SKM-1 (cell line): ENCODE measurements around the gene SEC14L5.
A peak's percentile ranks its signal among the peaks of the same experiment; 100 is the strongest.

Experiments used
- DNase-seq: peaks from one replicate; lab custom pipeline; 2025; ENCODE audit not compliant: unreplicated experiment; lab: John Stamatoyannopoulos, UW

Gene SEC14L5

DNA sequence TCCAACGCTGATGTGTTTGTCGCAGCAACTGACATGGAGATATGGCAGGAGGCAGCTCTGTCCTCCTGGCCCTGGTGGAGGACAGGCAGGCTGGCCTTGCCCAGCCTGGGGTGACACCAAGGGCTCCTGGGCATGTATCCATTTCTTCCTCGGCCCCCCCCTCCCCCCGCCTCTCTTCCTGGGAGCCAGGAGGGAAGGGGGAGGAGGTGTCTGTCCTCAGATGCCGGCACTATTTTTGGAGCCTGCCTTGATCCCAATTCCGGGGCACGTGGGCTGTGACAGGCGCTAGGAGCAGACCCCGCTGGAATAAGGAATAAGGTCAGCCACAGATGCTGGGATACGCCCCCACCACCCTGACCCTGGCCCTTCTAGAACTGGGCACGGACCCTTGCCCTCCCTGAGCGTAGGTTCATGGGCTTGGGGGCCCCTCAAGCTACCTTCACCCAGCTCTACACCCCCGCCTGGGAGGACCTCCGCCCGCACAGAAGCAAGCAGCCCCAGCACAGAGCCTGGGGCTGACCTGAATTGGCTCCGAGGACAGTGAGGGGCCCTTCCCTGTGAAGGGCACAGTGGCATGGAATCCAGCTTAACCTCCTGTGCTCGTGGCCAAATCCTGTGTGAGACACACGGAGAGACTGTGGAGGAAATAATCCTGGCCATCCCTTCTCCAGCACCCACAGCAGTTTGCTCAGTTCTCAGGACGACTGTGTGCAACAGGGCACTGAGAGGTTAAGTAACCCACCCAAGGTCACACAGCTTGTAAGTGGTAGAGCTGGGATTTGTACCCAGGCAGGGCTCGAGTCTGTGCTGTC lies 24.1 kb downstream of the SEC14L5 start:
- no peak for DNase-seq

DNA sequence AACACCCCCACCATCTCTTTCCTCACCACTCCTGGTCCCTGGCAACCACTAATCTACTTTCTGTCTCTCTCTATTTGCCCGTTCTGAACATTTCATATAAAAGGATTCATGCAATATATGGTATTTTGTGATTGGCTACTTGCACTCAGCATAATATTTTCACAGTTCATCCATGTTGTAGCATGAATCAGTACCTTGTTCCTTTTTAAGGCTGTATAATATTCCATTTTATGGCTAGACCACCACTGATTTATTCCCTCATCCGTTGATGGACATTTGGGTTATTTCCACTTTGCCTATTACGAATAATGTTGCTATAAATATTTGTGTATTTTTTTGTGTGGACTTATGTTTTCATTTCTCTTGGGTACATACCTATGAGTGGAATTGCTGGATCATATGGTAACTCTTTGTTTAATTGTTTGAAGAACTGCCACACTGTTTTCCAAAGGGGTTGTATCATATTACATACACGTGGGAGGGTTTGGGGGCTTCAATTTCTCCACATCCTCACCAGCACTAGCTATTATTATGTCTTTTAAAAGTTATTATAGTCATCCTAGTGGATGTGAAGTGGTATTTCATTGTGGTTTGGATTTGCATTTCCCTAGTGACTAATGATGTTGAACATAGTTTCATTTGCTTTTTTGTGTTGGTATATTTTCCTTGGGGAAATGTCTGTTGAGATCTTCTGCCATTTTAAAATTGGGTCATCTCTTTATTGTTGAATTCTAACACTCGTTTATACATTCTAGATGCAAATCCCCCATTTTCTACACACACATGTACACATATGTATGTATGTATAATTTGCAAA lies 26.3 kb downstream of the SEC14L5 start:
- DNase-seq: no peak

DNA sequence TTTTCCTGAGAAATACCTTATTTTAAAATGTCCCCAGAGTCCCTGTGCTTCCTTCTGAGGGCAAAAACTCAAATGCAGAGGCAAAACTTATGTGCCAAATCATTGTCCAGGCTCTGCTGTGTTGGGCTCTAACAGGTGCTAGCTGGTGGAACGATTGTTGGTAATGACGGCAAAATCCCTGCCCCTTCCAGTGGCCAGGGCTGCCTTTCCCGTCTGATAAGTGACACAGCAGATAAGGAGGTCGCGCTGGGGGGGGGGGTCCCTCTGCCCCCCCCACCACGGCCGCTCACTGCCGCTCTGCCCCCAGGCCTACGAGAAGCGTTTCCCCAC lies 29.1 kb downstream of the SEC14L5 start:
- no peak for DNase-seq

DNA sequence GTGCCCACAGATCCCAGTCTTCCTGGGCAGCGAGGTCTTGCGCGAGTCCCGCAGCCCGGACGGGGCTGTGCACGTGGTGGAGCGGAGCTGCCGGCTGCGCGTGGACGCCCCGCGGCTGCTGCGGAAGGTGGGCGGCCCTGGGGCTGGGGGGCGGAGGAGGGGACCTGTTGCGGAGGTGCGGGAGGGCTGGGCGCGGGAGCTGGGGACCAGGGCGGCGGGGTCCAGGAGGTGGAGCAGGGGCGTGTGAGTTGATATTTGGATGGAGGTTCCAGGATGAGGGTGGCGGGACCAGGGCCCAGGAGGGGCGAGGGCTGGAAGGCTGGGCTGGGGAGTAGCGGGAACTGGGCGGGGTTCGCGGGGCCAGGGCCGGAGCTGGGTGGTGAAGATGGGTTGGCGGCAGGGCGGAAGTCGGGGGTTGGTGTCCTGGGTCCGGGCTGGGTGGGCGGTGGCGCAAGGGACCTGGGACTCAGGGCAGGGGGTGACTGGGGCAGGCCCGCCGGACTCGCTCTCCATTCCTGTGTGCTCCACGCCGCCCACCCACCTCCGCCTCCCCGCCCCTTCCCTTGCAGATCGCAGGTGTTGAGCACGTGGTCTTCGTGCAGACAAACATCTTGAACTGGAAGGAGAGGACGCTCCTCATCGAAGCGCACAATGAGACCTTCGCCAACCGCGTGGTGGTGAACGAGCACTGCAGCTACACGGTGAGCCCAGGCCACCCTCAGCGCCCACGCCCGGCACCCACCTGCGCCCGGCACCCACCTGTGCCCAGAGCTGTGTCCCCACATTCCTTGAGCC lies 29.6 kb downstream of the SEC14L5 start:
- no peak for DNase-seq

DNA sequence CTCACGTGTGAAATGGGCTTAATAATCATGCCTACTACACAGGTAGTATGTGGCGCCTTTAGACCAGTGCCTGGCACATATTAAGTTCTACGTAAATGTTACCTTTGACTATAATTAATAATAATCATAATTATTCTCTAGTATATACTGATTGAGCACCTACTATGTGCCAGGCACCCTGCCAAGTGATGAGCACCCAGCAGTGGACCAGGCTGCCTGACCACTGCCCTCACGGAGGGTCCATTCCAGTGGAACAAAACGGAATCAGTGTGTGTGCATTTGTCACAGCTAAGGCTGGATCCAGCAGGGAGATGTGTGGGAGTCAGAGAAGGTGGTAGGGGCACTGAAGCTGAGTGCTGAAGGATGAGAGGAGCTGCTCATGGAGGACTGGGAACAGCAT lies 30.5 kb downstream of the SEC14L5 start:
- DNase-seq: no peak

DNA sequence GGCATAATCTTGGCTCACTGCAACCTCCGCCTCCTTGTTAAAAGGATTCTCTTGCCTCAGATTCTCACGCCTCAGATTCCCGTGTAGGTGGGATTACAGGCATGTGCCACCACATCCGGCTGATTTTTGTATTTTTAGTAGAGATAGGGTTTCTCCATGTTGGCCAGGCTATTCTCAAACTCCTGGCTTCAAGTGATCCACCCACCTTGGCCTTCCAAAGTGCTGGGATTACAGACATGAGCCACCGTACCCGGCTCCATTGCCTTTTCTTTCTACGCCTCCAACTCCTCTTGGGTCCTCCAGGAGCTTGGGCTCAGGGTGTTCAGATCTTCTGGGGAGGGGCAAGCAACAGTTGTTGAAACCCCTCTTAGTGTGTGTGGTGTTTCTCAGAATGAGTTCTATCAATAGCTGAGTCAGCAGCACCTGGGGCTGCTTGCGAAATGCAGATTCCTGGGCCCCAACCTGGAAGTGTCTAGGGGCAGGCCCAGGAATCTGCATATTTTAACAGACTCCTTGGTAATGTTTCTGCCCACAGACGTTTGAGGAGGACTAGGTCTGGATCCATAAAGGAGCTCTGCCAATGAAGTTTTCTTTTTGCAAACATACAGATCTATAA lies 31.4 kb downstream of the SEC14L5 start:
- DNase-seq: no peak

DNA sequence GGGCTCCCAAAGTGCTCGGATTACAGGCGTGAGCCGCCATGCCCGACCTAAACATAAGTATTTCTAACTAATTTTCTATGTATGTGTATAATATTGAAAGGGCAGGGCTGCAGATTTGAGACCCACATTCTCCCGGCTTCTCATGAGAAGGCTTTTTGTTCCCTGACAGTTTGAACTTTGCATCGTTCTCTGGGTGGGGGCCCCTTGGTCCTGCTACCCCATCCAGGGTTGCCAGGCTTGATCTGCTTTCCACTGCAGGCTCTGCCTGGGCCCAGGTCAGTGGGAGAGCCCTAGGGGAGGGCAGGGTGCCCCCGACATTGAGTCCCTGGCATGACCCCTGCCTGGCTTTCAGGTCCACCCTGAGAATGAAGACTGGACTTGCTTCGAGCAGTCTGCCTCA lies 32.3 kb downstream of the SEC14L5 start:
- no peak for DNase-seq

DNA sequence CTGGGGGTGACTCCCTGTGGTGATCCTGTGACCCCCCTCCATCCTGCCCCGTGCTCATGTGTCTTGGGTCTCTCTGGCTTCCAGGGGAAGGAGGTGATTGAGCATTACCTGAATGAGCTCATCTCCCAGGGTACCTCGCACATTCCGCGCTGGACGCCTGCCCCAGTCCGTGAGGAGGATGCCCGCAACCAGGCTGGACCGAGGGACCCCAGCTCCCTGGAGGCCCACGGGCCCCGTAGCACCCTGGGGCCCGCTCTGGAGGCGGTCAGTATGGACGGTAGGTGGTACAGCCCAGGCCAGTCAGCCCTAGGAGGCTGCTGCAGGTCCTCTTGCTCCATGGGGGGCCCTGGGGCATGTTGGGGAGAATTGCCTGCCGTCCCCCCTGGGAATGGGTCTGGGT lies 33.6 kb downstream of the SEC14L5 start:
- no peak for DNase-seq

DNA sequence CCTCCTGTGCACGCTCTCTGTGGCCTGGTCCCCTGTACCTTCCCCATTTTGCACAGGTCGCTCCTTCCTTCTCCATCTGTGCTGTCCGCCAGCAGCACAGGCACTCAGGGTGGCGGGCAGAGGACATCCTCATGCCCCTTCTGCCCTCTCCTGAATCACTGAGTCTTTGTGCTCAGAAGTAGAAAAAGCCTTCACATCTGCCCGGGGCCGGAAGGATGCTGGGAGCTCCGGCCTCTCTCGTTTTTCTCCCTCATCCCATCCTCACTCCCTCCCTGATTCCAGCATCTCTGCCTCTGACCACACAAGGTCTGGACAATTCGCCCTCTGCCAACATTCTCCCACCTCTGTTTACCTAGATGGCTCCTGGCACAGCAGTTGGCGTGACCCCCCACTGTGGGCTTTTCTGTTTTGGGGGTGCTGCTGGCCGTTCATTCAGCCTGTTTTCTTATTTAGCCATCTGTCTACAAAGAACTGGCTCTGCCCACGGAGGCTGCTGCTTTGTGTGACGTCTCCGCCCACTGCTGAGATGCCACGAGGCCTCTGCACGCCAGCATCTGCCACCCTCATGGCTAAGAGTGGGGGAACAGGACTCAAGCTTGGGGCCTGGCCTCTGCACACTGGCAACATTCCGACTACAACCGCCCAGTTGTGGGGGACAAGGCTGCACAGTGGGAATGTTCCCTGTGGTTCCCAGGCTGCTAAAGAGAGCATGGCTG lies 36.7 kb downstream of the SEC14L5 start:
- DNase-seq: no peak

DNA sequence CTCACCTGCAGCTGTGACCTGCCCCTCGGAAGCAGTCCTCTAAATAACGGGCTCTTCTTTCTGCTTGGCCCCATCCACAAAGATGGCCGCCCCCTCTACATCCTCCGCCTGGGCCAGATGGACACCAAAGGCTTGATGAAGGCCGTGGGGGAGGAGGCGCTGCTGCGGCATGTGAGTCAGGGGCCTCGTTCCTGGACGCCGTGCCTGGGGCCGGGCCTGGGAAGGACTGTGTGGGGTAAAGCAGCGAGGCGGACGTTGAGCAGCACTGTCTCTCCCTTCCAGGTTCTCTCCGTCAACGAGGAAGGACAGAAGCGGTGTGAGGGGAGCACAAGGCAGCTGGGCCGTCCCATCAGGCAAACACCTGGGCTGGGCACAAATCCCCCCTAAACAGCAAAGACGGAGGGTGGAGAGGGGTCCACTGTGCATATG lies 42.5 kb downstream of the SEC14L5 start:
- no peak for DNase-seq

DNA sequence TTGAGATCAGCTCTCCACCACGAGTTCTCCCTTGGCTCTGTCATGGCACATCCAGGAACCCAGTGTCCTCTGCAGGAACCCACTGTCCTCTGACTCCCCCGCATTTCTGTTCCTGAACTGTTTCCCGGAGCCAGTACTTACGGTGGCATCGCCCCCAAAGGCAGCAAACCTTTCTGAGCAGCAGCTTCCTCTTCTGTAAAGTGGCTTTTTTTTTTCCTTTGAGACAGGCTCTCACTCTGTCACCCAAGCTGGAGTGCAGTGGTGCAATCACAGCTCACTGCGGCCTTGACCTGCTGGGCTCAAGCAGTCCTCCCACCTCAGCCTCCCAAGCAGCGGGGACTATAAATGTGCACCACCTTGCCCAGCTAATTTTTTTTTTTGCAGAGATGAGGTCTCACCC lies 43.4 kb downstream of the SEC14L5 start:
- DNase-seq: peak; percentile 19

DNA sequence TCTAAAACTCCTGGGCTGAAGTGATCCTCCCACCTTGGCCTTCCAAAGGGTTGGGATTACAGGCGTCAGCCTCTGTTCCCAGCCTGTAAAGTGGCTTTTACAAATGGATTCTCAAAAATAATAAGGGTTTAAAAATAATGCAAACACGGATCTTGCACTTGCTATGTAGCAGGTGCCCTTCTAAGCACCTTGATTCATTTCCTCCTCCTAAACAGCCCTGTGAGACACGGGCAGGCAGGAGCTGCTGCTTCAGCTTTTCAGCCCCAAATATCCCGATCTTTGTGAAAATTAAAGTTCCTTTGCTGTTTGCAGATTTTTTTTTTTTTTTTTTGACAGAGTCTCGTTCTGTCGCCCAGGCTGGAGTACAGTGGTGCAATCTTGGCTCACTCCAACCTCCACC lies 43.9 kb downstream of the SEC14L5 start:
- DNase-seq: no peak

DNA sequence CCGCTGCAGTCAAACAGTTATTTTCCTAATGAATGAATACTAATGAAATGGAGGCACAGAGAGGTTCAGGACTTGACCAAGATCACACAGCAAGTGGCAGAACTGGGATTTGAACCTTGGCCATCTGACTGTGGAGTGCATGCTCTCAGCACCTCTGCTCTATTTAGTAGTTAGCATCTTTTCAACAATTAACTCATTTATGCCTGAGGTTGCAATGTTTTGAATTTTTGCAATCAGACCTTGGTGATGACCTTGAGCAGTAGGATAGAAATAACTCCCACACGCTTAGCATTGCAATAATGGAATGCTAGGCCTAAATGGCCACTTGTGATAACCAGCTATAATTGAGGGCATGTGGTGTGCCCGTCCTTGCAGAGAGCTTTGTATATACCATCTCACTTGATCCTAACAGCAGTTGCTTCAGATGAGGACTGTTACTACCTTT lies 44.6 kb downstream of the SEC14L5 start:
- no peak for DNase-seq

DNA sequence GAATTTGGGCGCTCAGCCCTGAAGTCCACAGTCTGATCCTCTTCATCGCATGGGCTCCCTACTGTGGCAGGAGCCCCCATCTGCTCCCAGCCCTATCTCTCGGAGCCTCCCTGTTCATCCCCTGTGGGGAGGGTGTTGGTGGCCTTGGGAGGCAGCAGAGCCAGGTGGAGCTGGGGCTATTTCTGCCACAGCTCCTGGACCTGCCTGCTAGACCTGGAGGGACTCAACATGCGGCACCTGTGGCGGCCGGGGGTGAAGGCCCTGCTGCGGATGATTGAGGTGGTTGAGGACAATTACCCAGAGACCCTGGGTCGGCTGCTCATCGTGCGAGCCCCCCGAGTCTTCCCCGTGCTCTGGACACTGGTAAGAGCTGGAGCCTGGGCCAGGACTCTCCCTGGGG lies 45.1 kb downstream of the SEC14L5 start:
- DNase-seq: no peak

DNA sequence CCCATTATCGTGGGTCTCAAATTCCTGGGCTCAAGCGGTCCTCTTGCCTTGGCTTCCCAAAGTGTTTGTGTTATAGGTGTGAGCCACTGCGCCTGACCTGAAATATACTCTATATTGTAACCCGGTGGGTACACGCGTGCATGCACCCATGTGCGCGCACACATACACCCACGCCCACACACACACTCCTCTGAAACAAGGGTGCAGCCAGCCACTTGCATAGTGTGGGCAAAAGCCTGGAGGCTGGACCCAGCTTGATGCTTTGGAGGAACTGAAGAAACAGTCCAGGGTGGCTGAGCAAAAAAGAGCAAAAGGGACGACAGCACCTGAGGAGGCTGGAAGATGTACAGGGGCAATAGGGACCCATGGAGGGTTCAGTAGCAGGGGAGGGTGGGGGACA lies 45.7 kb downstream of the SEC14L5 start:
- no peak for DNase-seq

DNA sequence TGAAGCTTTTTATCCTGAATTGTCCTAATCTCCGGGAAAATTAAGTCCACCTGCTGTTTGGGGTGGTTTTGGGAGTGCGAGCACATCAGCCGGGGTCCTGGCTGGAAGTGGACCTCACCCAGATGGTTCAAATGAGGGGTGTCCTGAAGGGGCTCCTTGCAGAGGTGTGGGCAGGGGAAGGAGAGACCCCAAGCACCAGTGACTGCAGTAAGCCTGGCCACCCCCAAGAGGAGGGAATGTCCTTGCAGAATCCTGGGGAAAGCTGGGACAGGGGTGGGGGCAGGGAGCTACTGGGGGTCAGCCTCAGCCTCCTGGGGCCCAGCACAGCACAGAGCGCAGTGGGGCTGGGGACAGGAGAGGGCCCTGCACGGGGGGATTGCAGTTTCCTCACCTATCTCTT lies 46.2 kb downstream of the SEC14L5 start:
- DNase-seq: no peak

DNA sequence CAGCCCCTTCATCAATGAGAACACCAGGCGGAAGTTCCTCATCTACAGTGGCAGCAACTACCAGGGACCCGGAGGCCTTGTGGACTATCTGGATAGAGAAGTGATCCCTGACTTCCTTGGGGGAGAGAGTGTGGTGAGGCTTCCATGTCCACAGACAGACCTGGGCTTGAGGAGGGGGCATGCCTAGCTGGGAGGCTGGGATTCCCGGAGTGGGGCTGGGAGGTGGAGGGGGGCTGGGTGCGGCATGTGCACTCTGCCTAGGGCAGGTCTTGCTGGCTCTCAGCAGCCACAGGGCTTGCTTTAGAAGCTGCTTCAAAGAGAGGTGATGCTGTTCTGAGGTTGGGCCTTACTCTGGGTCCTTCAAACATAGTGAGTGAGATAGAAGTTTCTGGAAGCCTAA lies 47.8 kb downstream of the SEC14L5 start:
- DNase-seq: no peak

DNA sequence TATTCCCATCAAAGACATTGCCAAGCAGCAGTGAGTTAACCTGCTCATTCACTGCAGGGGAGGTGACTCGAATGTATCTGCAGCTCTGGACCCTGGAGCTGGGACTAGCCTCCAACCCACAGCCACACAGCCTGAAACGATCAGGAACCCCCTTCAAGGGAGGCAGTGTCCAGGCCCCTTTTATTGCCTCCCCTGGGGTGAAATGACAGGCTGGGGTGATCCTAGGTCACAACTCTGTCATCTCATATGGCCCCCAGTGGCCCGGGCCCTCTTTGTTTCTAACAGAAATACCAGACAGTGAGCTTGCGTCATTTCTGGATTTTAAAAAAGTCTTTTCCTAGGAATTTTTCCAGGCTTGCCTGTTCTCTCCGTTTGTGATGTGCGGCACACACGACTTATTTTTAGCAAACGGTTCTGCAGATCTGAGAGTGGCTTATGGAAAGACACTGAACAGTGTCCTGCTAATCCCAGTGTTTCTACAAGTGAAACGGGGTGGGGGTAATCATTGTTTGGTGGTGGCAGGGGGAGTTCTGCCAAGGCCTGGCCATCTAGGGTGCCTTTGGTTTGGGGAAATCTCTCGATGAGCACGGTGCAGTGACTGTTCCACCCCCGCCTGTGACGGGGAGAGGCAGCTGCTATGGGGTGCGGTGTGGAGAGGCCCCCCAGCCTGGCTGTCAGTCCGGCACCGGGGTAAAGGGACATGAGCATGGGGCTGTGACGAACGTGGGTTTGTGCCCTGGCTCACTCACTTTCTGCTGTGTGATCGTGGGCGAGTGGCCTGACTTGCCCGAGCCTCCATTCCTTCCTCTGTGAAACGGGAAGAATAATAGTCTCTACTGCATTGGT lies 48.4 kb downstream of the SEC14L5 start:
- no peak for DNase-seq

DNA sequence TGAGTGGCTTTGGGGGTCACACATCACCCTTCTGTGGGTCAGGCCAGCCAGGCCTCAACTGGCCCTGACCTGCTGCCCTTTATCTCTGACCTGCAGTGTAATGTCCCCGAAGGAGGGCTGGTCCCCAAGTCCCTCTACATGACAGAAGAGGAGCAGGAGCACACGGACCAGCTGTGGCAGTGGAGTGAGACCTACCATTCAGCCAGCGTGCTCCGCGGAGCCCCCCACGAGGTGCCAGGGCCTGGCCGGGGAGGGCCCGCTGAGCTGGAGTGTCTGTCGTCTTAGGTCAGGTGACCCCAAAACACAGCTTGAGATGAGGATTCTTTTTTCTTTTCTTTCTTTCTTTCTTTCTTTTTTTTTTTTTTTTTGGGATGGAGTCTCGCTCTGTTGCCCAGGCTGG lies 49.1 kb downstream of the SEC14L5 start:
- DNase-seq: no peak

DNA sequence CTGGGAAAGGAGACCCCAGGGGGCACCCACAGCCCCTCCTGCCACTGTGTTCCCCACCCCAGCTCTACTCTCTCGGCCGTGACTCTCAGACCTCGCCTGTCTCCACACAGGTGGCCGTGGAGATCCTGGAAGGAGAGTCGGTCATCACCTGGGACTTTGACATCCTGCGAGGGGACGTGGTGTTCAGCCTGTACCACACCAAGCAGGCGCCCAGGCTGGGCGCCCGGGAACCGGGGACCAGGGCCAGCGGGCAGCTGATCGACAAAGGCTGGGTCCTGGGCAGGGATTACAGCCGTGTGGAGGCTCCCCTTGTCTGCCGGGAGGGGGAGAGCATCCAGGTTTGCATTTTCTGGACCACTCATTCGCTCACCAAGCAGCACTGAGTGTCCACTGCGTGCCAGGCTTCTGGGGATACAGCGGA lies 50.2 kb downstream of the SEC14L5 start:
- no peak for DNase-seq
